H9 (cell line): ENCODE measurements around the gene MORC1. TPM values are rescaled to one million over a fixed set of nuclear protein-coding genes. Genes with fewer than 3 reads are reported as not detected.

Experiments
- DNase-seq: peaks from one replicate; pipeline ENCODE4 v3.0.0-alpha.2; 2017
- H2AFZ ChIP-seq: one replicate; pipeline ENCODE4 v1.6.1; 2013; ENCODE audit warnings: mild to moderate bottlenecking, low read length, control low read depth, moderate library complexity
- H2AK5ac ChIP-seq: 2 replicates; pipeline ENCODE4 v1.6.1; 2013; ENCODE audit warnings: low read length, control low read depth, mixed read lengths; ENCODE audit not compliant: insufficient read length
- H2BK120ac ChIP-seq: one replicate; pipeline ENCODE4 v1.6.1; 2013; ENCODE audit warnings: low read depth, mild to moderate bottlenecking, low read length, control low read depth, inconsistent platforms; ENCODE audit not compliant: poor library complexity, severe bottlenecking
- H2BK12ac ChIP-seq: 2 replicates; pipeline ENCODE4 v1.6.1; 2013; ENCODE audit warnings: low read length, control low read depth, mixed read lengths, low read depth; ENCODE audit not compliant: insufficient read length
- H2BK15ac ChIP-seq: 2 replicates; pipeline ENCODE4 v1.6.1; 2013; ENCODE audit warnings: low read depth, low read length, control low read depth
- H2BK20ac ChIP-seq: one replicate; pipeline ENCODE4 v1.6.1; 2013; ENCODE audit warnings: low read depth, mild to moderate bottlenecking, low read length, control low read depth, inconsistent platforms; ENCODE audit not compliant: poor library complexity, severe bottlenecking
- H2BK5ac ChIP-seq: 2 replicates; pipeline ENCODE4 v1.6.1; 2013; ENCODE audit warnings: low read length, control low read depth, mixed read lengths; ENCODE audit not compliant: insufficient read length
- H3K14ac ChIP-seq: 2 replicates; pipeline ENCODE4 v1.6.1; 2013; ENCODE audit warnings: low read length, control low read depth; ENCODE audit not compliant: insufficient read depth
- H3K18ac ChIP-seq: 2 replicates; pipeline ENCODE4 v1.6.1; 2013; ENCODE audit warnings: low read depth, mild to moderate bottlenecking, mixed read lengths, low read length, control low read depth; ENCODE audit not compliant: insufficient read length
- H3K23ac ChIP-seq: 2 replicates; pipeline ENCODE4 v1.6.1; 2013; ENCODE audit warnings: low read length, control low read depth, mixed read lengths, low read depth; ENCODE audit not compliant: insufficient read length
- H3K23me2 ChIP-seq: 2 replicates; pipeline ENCODE4 v1.6.1; 2013; ENCODE audit warnings: low read depth, mild to moderate bottlenecking, mixed read lengths, low read length, control low read depth; ENCODE audit not compliant: insufficient read length, poor library complexity, severe bottlenecking
- H3K27ac ChIP-seq: 2 replicates; pipeline ENCODE4 v1.5.1; 2013; ENCODE audit warnings: low read length, control low read depth, mixed read lengths, low read depth; ENCODE audit not compliant: insufficient read length
- H3K27me3 ChIP-seq: 2 replicates; pipeline ENCODE4 v1.6.1; 2013; ENCODE audit warnings: low read length, control low read depth, inconsistent platforms; ENCODE audit not compliant: insufficient read depth
- H3K4ac ChIP-seq: 2 replicates; pipeline ENCODE4 v1.6.1; 2013; ENCODE audit warnings: low read depth, mild to moderate bottlenecking, control low read depth, inconsistent platforms, low read length, moderate library complexity
- H3K4me1 ChIP-seq: 2 replicates; pipeline ENCODE4 v1.6.1; 2013; ENCODE audit warnings: low read length, control low read depth, inconsistent platforms; ENCODE audit not compliant: insufficient read depth
- H3K4me2 ChIP-seq: 2 replicates; pipeline ENCODE4 v1.6.1; 2013; ENCODE audit warnings: low read length, control low read depth, mixed read lengths; ENCODE audit not compliant: insufficient read length, insufficient read depth
- H3K56ac ChIP-seq: 2 replicates; pipeline ENCODE4 v1.6.1; 2013; ENCODE audit warnings: low read depth, mild to moderate bottlenecking, mixed read lengths, low read length, control low read depth; ENCODE audit not compliant: insufficient read length
- H3K79me1 ChIP-seq: 2 replicates; pipeline ENCODE4 v1.6.1; 2013; ENCODE audit warnings: low read depth, mild to moderate bottlenecking, moderate library complexity, low read length, control low read depth, inconsistent platforms; ENCODE audit not compliant: insufficient read depth, poor library complexity, severe bottlenecking
- H3K79me2 ChIP-seq: 2 replicates; pipeline ENCODE4 v1.6.1; 2013; ENCODE audit warnings: low read length, control low read depth, inconsistent platforms; ENCODE audit not compliant: insufficient read depth
- H3K9ac ChIP-seq: 2 replicates; pipeline ENCODE4 v1.6.1; 2013; ENCODE audit warnings: low read length, control low read depth, mixed read lengths; ENCODE audit not compliant: insufficient read length; ENCODE audit errors: extremely low read depth
- H3K9me3 ChIP-seq: one replicate; pipeline ENCODE4 v1.6.1; 2013; ENCODE audit warnings: low read depth, low read length, inconsistent platforms; ENCODE audit not compliant: control insufficient read depth
- H3T11ph ChIP-seq: one replicate; pipeline ENCODE4 v1.6.1; 2013; ENCODE audit warnings: mild to moderate bottlenecking, low read length, control low read depth, inconsistent platforms
- H4K20me1 ChIP-seq: one replicate; pipeline ENCODE4 v1.6.1; 2013; ENCODE audit not compliant: control insufficient read depth, insufficient read length, insufficient read depth
- H4K5ac ChIP-seq: 2 replicates; pipeline ENCODE4 v1.6.1; 2013; ENCODE audit warnings: low read depth, mild to moderate bottlenecking, mixed read lengths, low read length, control low read depth; ENCODE audit not compliant: insufficient read length
- H4K8ac ChIP-seq: replicated peaks from 2 replicates; pipeline ENCODE4 v1.6.1; 2013; ENCODE audit warnings: low read length, control low read depth, mixed read lengths, low read depth; ENCODE audit not compliant: insufficient read length
- H4K91ac ChIP-seq: 2 replicates; pipeline ENCODE4 v1.6.1; 2013; ENCODE audit warnings: low read depth, mild to moderate bottlenecking, moderate library complexity, mixed read lengths, low read length, control low read depth; ENCODE audit not compliant: insufficient read length
- H3K27ac Mint-ChIP-seq, 3 experiments: 2 replicates in 2 of 3; 3 replicates in 1 of 3; pipeline ENCODE4 v1.8.0; 2020 to 2021; ENCODE audit warnings: mixed read lengths in 3 of 3, mild to moderate bottlenecking in 1 of 3, moderate library complexity in 1 of 3
- H3K27me3 Mint-ChIP-seq: 2 replicates; pipeline ENCODE4 v1.8.0; 2021; ENCODE audit warnings: low read depth, mild to moderate bottlenecking, moderate library complexity, mixed read lengths
- H3K36me3 Mint-ChIP-seq, 3 experiments: 2 replicates in 2 of 3; 3 replicates in 1 of 3; pipeline ENCODE4 v1.8.0; 2020 to 2021; ENCODE audit warnings: low read depth in 3 of 3, mixed read lengths in 3 of 3; ENCODE audit not compliant: insufficient read depth in 1 of 3
- H3K4me1 Mint-ChIP-seq, 2 experiments: 2 replicates each; pipeline ENCODE4 v1.8.0; 2020; ENCODE audit warnings: mixed read lengths in 2 of 2
- H3K4me3 Mint-ChIP-seq, 2 experiments: 2 replicates in 1 of 2; 3 replicates in 1 of 2; pipeline ENCODE4 v1.8.0; 2020 to 2021; ENCODE audit warnings: mild to moderate bottlenecking in 2 of 2, mixed read lengths in 2 of 2, moderate library complexity in 1 of 2
- H3K9me3 Mint-ChIP-seq, 2 experiments: 2 replicates in 1 of 2; 3 replicates in 1 of 2; pipeline ENCODE4 v1.8.0; 2020; ENCODE audit warnings: mild to moderate bottlenecking in 2 of 2, mixed read lengths in 2 of 2, moderate library complexity in 1 of 2
- CTCF ChIP-seq: fragments of 200-600 bp; sonication (generic); conservative IDR thresholded peaks from 3 replicates; pipeline ENCODE4 v1.8.0; 2021; ENCODE audit warnings: antibody characterized with exemption, mild to moderate bottlenecking
- WGBS: extraction: QIAGEN DNeasy Blood & Tissue Kit; methylation state at CpG from one replicate; pipeline ENCODE4 v1.1.7; 2013; ENCODE audit warnings: missing lambda C conversion rate, low lambda C conversion rate, mixed read lengths; ENCODE audit not compliant: insufficient read length; ENCODE audit errors: extremely low coverage; 5-methylcytosine and 5-hydroxymethylcytosine counted together
- total RNA-seq: library from RNA; stranded (reverse); gene quantifications from 2 replicates; pipeline ENCODE4 v1.2.1, GENCODE V29; 2021

Gene MORC1
- total RNA-seq, 1 experiment from 2014 or later: not detected

GRCh38 chr3:109161487-109162123, 43.7 kb upstream of the MORC1 start:
- H3T11ph ChIP-seq: no peak overlapping the region
- Mint-ChIP-seq H3K4me3 (no peak overlapping the region), H3K27ac (no peak overlapping the region), H3K36me3 (peaks cover 0 to 4% (median 0%) of the 10 kb centered on the region in 3 experiments; a peak in 3 of 7 replicates), H3K27me3 (no peaks in the 10 kb centered on the region; the same call in 1 of the 2 replicates), H3K9me3 (peaks cover 0 to 6% of the 10 kb centered on the region in 2 experiments; a peak in 2 of 5 replicates), H3K4me1 (peaks cover 5 to 6% of the 10 kb centered on the region in 2 experiments)
- no peak overlapping the region for H4K5ac ChIP-seq
- H3K9me3 ChIP-seq: no peaks in the 10 kb centered on the region
- H3K27me3 ChIP-seq: no peaks in the 10 kb centered on the region
- H2BK5ac ChIP-seq: no peak overlapping the region
- no peak overlapping the region for H2BK120ac ChIP-seq
- H3K9ac ChIP-seq: no peak overlapping the region
- no peak overlapping the region for H2BK12ac ChIP-seq
- no peaks in the 10 kb centered on the region for H4K20me1 ChIP-seq
- no peaks in the 10 kb centered on the region for H3K79me2 ChIP-seq
- no peak for DNase-seq
- H4K8ac ChIP-seq: no peak overlapping the region
- H2BK20ac ChIP-seq: no peak overlapping the region
- H3K79me1 ChIP-seq: no peaks in the 10 kb centered on the region
- no peak overlapping the region for H3K4me2 ChIP-seq
- H2AK5ac ChIP-seq: no peak overlapping the region
- H3K23ac ChIP-seq: no peak overlapping the region
- no peak overlapping the region for H2BK15ac ChIP-seq
- H3K56ac ChIP-seq: no peak overlapping the region
- TF ChIP-seq CTCF: no peak
- H3K14ac ChIP-seq: no peak overlapping the region
- no peaks in the 10 kb centered on the region; the same call in 1 of the 2 replicates for H3K4me1 ChIP-seq
- no peak overlapping the region for H3K18ac ChIP-seq
- H3K27ac ChIP-seq: no peak overlapping the region
- no peak overlapping the region for H2AFZ ChIP-seq
- H3K23me2 ChIP-seq: no peaks in the 10 kb centered on the region
- WGBS: no CpG with 5 or more reads among the region's 2 CpGs
- H4K91ac ChIP-seq: no peak overlapping the region
- H3K4ac ChIP-seq: no peak overlapping the region
